Measurements from ENCODE around the gene ITPRID1.
"Not testable (repeated sequence)": the region's sequence is repeated elsewhere in the genome, so short reads cannot be mapped to it uniquely, and the experiment has no call there.

Gene ITPRID1

DNA sequence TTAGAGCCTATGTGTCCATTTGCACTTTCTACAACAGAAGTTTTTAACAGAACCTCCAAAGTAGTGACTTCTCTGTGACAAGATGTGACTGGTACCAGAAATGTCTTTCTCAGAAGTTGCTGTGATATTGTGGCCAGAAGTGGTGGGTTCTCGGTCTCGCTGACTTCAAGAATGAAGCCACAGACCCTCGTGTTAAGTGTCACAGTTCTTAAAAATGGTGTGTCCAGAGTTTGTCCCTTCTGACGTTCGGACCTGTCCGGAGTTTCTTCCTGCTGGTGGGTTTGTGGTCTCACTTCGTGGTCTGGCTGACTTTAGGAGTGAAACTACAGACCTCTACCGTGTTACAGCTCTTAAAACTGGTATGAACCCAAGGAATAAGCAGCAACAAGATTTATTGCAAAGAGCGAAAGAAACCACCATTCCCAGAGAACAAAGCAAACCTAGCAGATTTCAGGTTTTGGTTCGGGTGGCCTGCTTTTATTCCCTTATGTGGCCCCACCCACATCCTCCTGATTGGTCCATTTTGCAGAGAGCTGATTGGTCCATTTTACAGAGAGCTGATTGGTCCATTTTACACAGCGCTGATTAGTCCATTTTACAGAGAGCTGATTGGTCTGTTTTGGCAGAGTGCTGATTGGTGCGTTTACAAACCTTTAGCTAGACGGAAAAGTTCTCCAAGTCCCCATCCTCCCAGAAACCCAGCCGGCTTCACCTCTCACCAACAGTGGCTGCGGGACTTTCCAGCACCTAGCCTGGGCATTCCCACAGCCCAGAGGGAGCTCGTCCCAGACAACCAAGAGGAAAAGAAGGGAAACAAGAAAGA, 3.0 kb downstream of the ITPRID1 start:
- no peak for DNase-seq (ENCODE audit: low read depth in 2 of 3, low spot score in 2 of 3)

- DNase-seq (ENCODE audit: low read depth in 2 of 3, low spot score in 2 of 3) = no peak
These were observed 3.6 kb downstream of the ITPRID1 start for GRCh38 chr7:31517513-31517912.

DNA sequence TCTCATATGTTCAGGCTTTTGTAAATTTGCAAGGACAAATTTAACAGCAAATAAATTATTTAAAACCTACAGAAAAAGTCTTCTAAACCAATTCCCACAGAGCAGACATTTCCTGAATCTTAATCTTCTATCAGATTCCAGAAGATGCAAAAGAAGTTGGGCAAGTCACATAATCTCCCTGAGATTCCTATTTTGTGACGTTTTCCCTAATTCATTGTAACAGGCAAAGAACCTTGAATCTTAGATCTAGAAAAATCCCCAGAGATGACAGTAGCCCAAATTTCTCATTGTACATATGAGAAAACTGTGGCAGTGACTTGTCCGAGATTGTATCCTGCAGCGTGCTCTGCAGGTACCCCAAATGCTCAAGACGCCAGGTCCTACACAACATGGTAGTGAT, 4.9 kb downstream of the ITPRID1 start:
- no peak for DNase-seq (ENCODE audit: low read depth in 2 of 3, low spot score in 2 of 3)

DNA sequence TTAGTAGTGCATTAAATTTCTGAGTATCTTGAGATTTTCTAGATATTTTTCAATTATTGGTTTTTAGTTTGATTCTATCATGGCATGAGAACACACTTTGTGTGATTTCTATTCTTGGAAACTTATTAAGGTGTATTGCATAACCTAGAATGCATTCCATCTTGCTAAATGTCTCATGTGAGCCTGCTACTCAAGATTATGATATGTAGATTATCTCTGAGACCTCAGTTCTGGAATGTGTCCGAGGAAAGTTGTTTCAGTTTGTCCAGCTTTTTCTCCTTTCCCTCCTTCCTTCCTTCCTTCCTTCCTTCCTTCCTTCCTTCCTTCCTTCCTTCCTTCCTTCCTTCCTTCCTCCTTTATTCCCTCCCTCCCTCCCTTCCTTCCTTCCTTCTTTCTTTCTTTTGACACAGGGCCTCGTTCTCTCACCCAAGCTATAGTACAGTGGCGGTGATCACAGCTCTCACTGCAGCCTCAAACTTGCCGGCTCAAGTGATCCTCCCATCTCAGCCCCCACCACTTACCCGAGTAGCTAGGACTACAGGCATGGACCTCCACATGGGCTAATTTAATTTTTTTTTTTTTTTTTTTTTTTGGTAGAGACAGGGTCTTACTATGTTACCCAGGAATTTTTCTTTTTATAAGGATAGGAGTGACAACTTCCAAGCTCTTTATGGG, 7.6 kb downstream of the ITPRID1 start:
- no peak for DNase-seq (ENCODE audit: low read depth in 2 of 3, low spot score in 2 of 3)

DNA sequence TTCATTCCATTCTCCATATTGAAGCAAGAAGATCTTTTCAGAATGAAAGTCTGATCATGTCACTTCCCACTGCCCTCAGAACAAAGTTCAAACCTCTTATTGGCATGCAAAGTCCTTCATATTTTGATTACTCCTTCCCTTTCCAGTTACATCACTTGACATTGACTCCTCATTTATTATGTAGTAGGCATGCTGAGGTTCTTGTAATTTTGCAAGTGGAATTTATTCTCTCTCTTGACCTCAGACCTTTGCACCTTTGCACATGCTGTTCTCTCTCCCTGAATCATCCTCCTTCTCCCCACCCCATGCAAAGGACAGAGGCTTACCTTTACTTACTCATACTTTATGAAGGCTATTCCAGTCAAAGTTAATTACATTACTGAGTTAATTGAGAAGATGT, 13.0 kb downstream of the ITPRID1 start:
- no peak for DNase-seq (ENCODE audit: low read depth in 2 of 3, low spot score in 2 of 3)

DNA sequence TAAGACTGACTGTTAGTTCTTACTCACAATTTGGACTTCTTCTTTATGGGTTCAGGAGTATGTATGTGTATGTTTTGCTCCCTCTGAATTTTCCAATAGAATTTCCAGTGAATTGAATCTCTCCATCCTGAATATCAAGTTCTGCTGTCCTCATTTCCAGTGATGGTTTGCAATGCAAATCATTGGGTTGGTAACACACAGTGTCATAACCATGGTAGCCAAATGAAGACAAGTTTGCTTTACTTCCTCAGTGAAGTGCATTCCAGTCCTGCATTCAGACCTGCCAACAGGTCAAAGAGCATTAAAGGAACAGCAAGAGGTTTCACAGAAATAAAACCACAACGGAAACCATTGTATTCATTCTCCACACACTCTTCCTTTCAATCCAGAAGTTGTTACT, 15.2 kb downstream of the ITPRID1 start:
- DNase-seq (ENCODE audit: low read depth in 2 of 3, low spot score in 2 of 3) = no peak

DNA sequence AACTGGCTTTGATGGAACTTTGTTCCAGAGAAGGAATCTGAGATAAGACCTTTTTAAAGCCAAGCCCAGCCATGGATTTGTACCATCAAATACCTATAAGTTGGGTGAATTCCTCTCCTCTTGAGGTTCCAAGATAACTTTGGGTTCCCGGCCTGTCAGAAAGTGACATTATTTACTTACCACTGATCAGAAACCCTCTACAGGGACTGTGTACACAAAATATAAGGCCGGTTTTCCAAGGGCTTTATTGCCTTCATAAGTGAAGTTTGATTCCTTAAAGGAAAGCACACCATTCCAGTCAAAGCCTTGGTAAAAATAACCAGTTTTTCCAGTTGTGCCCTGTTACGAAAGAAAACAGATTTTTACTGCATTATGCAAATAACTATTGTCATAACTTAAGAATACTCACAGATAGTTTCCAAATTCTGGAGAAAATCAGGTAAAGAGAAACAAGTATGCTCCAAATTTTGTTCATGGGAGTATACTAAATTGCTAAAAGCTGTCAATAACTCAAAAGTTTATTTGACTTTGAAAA, 26.8 kb downstream of the ITPRID1 start:
- not testable (repeated sequence) for DNase-seq (ENCODE audit: low read depth in 2 of 3, low spot score in 2 of 3)

GRCh38 chr7:31545549-31545948, 31.7 kb downstream of the ITPRID1 start:
- DNase-seq (ENCODE audit: low read depth in 2 of 3, low spot score in 2 of 3) = no peak

GRCh38 chr7:31549611-31550010, 35.7 kb downstream of the ITPRID1 start:
- DNase-seq (ENCODE audit: low read depth in 2 of 3, low spot score in 2 of 3) = no peak

DNA sequence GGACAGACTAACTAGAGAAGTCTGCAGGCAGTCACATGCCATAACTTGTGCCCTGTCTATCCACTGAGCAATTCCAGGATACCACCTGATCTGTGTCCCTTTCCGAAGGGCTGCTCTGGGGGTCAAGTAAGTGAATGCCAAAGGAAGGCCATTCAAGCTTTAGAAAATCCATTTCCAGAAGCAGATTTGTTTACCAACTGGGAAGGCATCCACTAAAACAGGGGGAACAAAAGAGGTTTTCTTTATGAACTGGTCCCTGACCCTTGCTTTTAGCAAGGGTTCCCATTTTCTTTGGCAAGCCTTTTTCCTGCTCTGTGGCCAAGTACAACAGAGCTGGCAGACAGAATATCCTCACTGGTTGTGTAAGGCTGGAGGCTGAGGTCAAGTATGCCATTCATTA, 36.5 kb downstream of the ITPRID1 start:
- no peak for DNase-seq (ENCODE audit: low read depth in 2 of 3, low spot score in 2 of 3)

- no peak for DNase-seq (ENCODE audit: low read depth in 2 of 3, low spot score in 2 of 3)
These were observed 39.8 kb downstream of the ITPRID1 start for GRCh38 chr7:31553661-31554081.

DNA sequence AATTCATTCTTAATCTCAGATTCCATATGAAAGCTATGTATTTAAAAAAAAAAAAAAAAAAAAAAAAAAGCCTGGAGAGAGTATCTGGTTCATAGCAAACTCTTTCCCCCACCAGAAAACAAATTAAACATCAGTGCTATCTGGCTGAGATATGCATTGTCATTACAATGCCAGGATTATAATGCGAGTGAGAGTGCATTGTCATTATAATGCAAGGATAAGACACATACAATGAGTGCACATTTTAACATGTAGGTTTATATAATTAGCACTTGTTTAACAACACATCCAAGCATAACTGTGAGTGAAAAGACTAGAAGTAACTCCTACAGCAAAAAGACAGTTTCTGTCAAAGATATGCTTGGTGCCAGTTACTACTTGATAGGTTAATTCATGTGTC, 48.1 kb downstream of the ITPRID1 start:
- DNase-seq (ENCODE audit: low read depth in 2 of 3, low spot score in 2 of 3) = no peak

GRCh38 chr7:31563522-31563921, 49.6 kb downstream of the ITPRID1 start:
- no peak for DNase-seq (ENCODE audit: low read depth in 2 of 3, low spot score in 2 of 3)

- DNase-seq (ENCODE audit: low read depth in 2 of 3, low spot score in 2 of 3) = no peak
These were observed 50.1 kb downstream of the ITPRID1 start for GRCh38 chr7:31563951-31564350.

- DNase-seq (ENCODE audit: low read depth in 2 of 3, low spot score in 2 of 3) = no peak
These were observed 50.8 kb downstream of the ITPRID1 start for GRCh38 chr7:31564661-31565060.

DNA sequence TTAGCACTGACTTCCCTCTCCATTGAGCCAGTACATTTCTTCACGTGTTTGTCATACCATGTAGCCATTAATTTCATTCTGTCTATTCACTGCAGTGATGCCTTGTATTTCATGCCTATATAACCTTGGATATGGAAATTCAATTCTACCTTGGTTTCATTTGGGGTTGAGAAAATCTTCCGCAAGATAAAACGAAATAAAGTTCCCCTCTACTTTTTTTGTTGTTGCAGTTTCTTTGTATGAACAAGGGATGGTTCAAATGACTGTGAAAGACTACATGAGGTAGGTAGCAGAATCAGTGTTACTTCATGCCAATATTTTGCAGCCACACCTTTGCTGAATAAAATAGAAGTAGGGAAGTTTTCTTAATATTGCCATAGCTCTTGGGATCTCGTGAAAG, 55.6 kb downstream of the ITPRID1 start:
- DNase-seq (ENCODE audit: low read depth in 2 of 3, low spot score in 2 of 3) = no peak

- DNase-seq (ENCODE audit: low read depth in 2 of 3, low spot score in 2 of 3) = no peak
These were observed 69.6 kb downstream of the ITPRID1 start for GRCh38 chr7:31583526-31583925.

DNA sequence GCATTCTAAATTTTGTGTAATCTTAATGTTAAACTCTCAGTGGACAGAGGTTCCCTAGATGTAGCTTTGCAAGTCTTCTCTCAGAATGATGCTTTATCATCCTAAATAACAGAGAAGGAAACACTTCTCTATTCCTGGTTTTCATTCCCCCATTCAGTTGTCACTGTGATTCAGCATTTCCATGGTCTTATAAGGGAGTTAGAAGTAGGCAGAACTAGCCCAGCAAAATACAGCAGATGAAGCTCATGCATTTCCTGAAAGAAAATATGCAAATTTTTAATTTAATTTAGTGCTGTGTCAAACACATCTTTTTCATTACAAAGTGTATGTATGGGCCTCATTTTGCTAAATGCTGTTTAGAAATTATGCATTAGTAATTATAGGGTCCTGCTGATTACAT, 70.1 kb downstream of the ITPRID1 start:
- DNase-seq (ENCODE audit: low read depth in 2 of 3, low spot score in 2 of 3) = no peak

GRCh38 chr7:31595390-31595789, 81.5 kb downstream of the ITPRID1 start:
- DNase-seq (ENCODE audit: low read depth in 2 of 3, low spot score in 2 of 3) = no peak

GRCh38 chr7:31602041-31602625, 88.2 kb downstream of the ITPRID1 start:
- no peak for DNase-seq (ENCODE audit: low read depth in 2 of 3, low spot score in 2 of 3)

DNA sequence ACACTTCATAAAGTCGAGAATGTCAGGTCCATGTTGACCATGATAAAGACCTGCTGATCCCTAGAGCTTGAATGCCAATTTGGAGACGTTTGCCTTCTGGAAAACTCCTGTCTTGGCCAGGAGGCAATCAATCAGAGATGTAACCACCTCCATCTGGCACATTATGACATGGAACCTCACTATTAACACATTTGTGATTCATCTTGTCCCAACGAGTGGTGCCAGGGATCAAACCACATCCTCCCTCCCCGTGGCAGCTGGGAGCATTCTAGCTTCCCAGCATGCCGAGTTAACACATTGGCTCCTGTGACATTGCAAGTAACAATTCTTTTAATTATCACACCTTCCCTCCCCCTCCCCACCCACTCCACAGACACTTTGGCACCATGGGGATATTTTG, 89.2 kb downstream of the ITPRID1 start:
- DNase-seq (ENCODE audit: low read depth in 2 of 3, low spot score in 2 of 3) = no peak

GRCh38 chr7:31613604-31614003, 99.7 kb downstream of the ITPRID1 start:
- no peak for DNase-seq (ENCODE audit: low read depth in 2 of 3, low spot score in 2 of 3)

Measured in activated CD8-positive, alpha-beta memory T cell treated with anti-CD3 and anti-CD28 coated beads for 48 hours (primary cell).